GM18511 (cell line): ENCODE results near the gene MCC.

Source experiments
- ATAC-seq: cut with Tn5 transposase; IDR thresholded peaks from one replicate; pipeline ENCODE4 v1.9.1; 2021; ENCODE audit warnings: mild to moderate bottlenecking, moderate library complexity; ENCODE audit not compliant: unreplicated experiment

MCC gene

DNA sequence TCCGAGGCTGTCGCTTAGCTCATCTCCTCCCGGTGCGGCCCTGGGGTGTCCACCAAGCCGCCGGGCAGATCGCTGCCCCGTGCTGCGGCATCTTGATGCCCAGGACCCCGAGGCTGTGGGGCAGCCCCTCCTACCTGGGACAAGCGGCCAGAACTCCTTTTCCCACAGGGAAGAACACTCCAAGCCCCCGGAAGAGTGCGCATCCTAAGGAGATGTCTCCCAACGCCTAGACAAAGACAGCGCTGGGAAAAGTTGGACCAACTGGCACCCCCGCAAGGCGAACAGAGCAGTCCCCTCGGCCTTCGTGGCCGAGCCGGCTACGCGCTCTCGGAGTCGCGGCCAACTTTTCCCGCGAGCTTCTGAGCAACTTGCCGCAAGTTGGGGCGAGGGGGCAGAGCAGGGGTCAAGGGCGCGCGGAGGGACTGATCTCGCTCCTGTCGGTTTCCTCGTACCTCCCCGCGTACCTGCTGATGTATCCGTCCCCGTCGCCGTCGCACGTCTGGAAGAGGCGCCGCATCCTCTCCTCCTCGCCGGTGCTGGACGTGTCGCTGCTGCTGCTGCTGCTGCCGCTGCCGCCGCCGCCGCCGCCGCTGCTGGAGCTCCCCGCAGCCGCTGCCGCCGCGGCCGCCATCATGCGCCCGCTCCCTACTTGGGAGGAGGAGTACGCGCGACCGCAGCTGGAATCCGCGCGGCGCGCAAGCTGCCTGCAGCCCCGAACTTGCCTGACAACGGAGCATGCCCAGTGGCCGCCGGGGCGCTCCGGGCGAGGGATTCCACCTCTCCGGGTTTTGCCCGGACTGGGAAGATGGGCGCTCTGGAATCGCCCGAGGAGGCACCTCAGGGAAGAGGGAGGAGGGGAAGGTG, at the start of gene MCC:
Gene MCC (minus strand): TSS at position 673 of the 864 bp plus-strand sequence.
- ATAC-seq: peak; percentile 41

DNA sequence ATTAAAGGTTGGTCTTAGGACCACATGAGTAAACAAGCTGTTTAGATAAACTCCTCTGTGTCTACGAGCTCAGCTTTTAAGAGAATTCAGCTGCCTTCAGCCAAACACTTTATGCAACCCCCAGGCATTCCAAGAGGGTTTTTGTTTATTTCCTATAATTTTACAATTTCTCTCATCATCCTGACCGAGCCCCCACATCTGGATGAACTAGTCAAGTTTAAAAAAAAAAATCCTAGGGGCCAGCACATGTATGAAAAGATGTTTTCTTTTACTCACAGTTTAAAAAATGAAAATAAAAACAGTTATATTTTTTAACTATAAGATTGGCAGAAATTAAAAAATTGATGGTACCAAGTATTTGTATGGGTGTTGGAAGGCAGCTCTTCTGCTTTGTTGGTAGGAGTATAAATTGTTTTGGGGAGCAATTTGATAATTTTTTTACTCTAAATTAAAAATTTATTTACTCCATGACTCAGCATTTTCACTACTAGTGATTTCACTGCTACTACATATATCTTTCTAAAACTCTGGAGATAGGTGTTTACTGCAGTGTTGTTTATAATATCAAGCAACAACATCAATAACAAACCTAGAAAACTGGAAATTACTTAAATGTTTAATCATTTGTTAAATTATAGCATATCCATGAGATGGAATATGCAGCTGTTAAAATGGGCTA, 43.4 kb upstream of the MCC start:
- no peak for ATAC-seq

DNA sequence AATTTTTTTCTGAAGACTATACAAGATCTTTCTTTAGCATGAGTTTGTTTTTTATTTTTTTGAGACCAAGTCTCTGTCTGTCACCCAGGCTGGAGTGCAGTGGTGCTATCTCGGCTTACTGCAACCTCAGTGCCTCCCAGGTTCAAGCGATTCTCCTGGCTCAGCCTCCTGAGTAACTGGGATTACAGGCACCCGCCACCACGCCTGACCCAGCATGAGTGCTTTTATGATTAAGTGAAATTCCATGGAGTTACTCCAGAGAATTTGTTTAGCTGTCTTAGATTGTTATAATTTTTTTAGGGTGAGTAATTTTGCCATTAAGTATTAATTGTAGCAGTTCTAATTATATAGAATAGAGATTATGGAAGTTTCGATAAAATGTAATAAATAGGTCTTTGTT, 39.5 kb upstream of the MCC start:
- no peak for ATAC-seq

DNA sequence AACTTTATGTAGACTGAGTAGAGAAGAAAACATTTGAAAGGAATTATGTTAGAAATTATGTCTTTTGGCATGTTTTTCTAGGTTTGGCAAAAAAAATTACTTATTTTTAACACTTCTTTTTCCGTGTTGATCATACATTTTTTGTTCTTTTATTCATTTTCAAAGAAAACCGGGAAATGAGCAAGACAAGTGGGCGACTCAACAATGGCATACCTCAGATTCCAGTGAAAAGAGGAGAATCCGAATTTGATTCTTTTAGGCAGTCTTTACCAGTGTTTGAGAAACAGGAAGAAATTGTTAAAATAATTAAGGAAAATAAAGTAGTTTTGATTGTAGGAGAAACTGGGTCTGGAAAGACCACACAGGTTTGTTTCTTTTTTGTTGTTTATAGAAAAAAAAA, 38.2 kb upstream of the MCC start:
- ATAC-seq: no peak

DNA sequence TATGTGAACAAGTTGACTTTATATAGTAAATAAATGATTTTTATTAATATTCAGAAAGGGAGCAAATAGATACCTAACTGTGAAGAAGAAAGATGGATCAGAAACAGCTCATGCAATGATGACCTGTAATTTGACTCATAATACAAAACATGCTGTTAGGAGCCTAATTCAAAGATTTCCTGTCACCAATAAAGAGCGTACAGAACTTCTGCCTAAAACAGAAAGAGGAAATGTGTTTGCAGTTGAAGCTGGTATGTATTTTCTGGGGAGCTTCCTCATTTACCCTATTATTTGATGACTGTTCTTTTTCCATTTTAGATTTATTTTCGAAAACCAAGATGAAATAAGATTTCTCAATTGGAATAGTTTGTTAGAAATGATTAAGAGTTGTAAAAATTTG, 36.7 kb upstream of the MCC start:
- ATAC-seq: peak; percentile 71

DNA sequence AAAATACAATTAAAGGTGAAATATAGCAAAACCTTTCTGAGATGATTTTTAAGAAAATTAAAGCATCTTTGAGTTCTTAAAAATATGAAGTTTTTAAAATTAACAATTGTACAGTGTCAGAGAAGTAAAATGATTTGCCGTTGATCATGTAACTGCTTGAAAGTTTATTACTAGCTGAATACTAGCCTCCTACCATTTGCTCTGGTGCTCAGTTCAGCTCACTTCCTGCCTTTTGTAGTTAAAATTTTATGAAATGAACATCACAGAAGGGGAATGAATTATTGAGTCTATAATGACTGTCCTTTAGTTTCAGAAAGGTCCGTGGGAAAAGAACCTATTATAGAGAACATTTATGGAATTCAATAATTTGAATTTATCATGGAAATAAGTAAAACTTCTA, 34.9 kb upstream of the MCC start:
- ATAC-seq: no peak

DNA sequence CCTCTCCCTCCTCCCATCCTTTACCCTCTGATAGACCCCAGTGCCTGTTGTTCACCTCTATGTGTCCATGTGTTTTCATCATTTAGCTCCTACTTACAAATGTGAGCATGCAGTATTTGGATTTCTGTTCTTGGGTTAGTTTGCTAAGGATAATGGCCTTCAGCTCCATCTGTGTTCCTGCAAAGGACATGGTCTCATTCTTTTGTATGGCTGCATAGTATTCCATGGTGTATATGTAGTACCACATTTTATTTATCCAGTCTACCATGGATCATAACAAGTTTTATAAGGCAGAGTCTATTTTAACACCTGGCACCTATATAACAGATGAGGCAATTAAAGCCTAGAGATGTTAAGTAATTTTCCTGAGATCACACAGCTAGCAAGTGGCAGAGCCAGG, 32.6 kb upstream of the MCC start:
- peak; percentile 1 for ATAC-seq

DNA sequence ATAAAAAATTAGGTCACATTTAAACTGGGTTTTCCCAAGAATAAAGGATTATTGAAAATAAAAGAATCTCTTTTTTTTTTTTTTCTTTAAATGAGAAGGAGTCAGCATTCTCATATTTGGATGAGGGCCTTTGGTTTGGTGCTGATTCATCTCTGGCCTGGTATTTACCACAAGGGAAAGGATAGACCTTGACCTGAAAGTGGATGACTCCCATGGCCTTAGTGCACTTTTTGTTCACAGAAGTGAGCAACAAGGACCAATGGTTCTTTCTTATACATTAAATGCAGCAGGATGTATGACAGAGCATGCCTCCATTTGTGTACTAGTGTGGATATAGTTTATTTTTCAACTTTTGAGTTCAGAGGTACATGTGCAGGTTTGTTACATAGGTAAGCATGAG, 32.2 kb upstream of the MCC start:
- ATAC-seq: peak; percentile 69

DNA sequence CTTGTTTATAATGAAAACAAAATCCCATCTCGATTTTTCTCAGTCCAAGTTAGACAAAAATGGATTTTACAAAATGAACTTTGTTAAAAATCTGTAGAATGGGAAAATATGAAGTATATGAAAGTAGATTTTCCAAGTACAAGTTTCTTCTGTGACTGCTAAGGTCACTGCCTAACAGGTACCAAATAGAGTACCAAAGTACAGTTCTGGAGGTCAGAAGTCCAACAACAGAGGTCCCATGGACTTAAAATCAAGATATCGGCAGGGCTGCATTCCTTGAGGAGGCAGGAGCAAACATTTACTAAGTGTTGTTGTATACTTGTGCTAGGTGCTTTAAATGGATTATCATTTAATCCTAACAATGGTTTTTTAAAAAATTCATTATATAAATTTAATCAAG, 31.2 kb upstream of the MCC start:
- ATAC-seq: no peak

DNA sequence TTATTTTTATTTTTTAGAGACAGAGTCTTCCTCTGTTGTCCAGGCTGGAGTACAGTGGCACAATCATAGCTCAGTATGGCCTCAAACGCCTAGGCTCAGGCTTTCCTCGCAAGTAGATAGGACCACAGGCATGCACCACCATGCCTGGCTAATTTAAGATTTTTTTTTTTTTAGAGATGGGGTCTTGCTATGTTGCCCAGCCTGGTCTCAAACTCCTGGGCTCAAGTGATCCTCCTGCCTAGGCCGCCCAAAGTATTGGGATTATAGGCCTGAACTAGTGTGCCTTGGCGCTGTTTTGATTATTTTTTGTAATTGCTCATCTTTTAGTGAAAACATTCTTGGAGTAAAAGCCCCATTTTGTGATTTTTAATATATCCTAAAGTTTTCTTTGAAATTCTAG, 30.6 kb upstream of the MCC start:
- no peak for ATAC-seq

DNA sequence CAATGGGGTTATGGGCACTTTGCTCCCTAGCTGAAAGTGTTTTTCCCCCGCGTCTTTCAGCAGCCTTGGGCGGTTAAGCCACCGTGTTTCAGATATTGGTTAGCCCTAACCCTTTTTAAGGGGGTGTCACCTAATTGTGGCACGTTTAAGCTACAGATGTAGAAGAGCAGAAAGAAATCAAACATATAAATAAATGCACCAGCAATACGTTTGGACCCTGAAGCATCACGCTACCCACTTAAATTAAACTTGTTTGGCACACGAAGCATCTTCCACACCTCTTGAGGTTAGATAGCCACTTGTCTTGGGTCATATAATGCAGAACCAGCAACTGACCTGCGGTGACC, 26.0 kb upstream of the MCC start:
- ATAC-seq: no peak

DNA sequence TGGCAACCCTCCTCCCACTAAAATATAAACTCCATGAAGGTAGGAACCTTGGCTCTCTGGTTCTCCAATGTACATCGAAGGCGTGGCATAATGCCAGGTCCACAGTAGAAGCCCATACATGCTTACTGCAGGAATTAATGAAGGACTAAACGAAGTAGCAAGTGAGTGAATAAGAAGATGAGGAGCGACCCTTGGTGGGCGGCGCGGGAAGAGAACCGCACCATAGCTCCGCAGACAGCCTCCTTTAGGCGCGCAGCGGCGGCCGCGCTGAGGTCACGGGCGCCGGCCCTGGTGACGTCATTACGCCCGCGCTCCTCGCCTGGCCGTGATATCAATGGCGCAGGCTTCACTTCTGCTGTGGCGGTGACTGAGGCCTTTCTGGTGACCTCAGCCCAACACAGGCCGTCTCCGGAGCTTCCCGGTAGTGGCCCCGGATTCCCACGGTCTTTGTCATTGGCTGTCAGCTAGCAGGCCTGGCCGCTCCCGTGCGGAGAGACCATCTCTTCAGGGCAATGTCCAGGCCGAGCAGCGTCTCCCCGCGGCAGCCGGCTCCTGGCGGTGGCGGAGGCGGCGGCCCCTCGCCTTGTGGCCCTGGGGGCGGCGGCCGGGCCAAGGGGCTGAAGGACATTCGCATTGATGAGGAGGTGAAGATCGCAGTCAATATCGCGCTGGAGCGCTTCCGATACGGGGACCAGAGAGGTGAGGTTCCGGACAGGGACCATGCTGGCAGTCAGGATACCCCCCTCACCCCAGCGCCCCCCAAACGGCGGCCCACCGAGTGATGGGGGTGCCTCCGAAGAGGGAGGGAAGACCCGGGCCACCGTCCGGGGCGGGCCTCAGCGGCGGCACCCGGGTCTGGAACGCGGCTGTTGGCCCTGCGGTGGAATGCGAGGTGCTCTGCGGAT, 25.4 kb upstream of the MCC start, which contains the start of gene YTHDC2:
Gene YTHDC2 (plus strand): TSS at position 311 of the 905 bp plus-strand sequence. CDS start 202 bp downstream, at position 513.
- ATAC-seq: peak; percentile 98

DNA sequence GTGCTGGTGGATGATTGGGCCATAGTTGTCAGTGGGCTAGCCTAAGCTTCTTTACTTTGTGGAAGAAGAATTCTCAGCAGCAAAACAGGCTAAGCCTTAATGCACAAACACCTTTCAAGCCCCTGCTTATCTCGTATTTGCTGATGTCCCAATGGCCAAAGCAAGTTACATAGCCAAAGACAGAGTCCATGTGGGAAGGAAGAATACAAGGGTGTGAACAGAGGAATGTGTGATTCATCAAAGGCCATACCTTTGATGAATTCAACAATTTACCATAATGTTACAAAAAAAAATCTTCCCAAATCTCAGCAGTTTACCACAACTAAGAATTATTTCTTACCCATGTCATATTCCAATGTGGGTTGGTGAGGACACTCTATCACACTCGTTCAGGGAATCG, 24.1 kb upstream of the MCC start:
- ATAC-seq: no peak

DNA sequence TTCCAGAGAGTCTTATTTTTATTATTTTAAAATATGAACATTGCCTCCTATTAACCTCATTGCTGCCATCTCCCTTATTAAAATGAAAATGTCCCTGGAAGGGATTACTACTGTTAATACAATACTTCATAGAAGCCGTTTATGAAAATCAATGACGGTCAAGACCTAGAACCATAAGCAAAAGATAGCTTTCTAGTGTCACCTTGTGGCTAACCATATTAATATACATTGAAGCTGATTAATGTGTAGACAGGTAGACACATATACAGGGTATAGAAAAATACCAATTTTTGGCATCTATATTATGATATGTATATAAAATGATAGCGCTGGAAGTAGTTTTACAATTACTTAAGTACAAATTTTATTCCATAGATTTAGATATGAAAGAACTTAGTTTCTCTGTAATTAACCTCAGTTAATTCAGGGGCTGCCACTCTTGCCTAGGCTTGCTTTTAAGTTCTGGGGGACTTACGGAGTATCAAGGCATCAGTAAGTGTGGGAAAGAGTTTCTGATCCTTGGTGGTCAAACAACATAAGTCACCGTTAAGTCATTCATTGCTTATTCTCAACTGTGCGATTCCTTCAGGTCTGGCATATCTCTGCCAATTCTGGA, 22.7 kb upstream of the MCC start:
- no peak for ATAC-seq

DNA sequence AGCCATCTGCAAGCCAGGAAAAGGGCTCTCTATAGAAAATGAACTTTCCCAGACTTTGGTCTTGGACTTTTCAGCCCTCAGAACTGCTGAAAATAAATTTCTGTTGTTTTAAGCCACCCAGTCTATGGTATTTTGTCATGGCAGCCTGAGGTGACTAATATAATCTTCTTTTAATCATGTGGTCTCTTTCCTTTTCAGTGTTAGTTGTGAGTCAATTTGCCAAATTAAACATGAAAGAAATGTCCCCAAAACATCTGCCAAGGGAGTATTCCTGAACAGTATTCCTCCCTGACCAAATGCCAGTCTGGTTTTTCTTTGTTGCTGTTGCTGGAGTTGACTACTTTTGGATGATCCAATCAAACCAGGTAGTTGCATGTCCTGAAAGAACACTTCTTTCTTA, 20.5 kb upstream of the MCC start:
- no peak for ATAC-seq

DNA sequence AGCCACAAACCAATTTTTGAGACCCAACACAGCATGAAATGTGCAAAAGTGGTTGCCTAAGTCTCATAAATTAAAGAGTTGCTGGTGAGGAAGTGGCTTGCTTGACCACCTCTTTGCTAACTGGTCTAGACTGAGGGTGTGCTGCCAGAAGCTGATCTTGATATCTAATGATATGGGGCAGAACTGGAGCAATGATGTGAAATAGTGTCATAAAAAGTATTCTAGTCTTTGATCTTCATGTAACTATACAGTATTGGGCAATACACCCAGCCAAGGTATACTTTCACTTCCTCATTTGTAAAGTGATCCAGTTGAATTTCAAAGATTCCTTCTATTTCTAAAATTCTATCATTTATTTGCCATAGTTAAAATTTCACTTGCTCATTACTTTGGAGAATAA, 19.3 kb upstream of the MCC start:
- no peak for ATAC-seq

DNA sequence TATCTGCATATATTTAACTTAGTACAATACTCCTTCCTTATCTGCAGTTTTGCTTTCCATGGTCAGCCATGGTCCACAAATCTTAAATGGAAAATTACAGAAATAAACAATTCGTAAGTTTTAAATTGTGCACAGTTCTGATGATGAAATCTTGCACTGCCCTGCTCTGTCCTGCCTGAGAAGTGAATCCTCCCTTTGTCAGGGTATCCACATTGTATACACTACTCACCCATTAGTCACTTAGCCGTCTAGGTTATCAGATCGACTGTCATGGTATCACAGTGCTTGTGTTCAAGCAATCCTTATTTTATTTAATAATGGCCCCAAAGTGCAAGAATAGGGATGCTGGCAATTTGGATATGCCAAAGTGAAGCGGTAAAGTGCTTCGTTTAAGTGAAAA, 16.9 kb upstream of the MCC start:
- ATAC-seq: no peak

DNA sequence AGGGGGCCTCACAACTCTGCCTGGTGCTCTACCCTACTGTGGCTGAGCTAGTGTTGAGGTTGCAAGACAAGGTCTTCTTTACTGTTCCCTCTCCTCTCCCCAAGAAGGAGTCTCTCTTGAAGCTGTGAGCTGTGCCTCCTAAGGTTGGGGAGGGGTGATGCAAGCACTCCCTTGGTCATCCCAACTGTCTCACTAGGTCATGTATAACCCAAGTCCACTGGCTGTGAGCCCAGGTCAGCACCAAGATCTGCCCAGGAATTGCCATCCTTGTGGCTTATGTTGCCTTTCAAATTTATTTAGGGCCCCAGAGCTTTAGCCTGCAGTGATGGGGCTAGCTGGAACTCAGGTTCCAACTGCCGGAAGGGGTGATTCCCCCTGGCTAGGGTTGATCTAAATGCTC, 14.9 kb upstream of the MCC start:
- no peak for ATAC-seq

DNA sequence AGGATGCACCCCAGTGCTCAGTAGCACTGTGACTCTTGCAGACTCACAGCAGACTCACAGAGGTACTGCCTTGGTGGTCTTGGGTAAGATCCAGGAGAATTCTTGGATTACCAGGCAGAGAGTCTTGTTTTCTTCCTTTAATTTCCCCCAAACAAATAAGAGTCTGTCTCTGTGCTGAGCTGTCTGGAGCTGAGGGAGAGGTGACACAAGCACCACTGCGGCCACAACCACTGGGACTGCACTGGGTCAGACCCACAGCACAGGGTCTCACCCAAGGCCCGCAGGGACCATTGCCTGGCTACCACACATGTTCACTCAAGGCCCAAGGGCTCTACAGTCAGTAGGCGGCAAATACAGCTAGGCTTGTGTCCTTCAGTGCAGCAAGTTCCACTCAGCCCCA, 13.8 kb upstream of the MCC start:
- ATAC-seq: no peak

DNA sequence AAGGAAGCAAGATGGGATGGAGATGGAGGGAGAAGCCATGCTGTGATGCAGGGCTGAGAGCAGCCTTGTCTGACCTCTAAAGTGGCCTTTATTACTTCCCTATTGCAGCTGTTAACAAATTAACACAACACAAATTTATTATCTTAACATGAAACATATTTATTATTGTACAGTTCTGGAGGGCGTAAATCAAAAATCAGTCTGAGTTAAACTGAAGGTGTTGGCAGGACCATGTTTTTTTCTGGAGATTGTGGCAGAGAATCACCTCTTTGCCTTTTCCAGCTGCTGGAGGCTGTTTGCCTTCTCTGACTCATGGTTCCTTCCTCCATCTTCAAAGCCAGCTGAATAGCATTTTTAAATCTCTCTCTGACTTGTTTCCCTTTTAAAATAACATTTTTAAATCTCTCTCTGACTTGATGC, 7.2 kb upstream of the MCC start:
- no peak for ATAC-seq

DNA sequence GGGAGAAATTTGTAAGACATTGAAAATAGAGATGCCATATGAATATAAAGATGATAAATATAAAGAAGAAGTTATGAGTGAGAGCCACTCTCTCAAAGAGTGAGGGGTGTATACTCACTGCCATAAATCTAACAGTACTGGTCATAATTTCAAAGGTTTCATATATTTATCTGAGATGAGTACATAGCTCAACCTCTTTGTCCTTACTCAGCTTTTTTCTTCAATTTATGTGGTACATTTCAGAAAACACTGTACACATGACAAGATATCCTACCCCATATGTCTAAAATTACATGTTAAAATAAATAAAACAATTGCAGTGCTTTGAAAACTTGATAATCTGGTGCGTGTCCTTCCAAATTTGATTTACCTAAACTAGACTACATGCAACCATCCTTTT, 5.2 kb upstream of the MCC start:
- ATAC-seq: no peak
